ENCODE data around the gene SPATS1.

SPATS1 gene

GRCh38 chr6:44297063-44298038, 45.1 kb upstream of the SPATS1 start:
- WGBS, result 1% methylated on average over 71 of the region's 86 CpGs
- Histone ChIP-seq H2AK5ac (ENCODE audit: low read length, severe bottlenecking) (no peak overlapping the region), H3K27ac (ENCODE audit: low read length, poor library complexity, severe bottlenecking) (no peak overlapping the region), H3K18ac (ENCODE audit: low read depth in 1 of 2, low read length in 2 of 2) (peak overlapping the region in 1 of 2 experiments; percentile 35), H2BK12ac (ENCODE audit: low read length in 2 of 2) (no peak overlapping the region), H3K14ac (ENCODE audit: low read length in 2 of 2) (peak overlapping the region in 1 of 2 experiments; percentile 31), H2BK5ac (ENCODE audit: low read depth, low read length, poor library complexity, severe bottlenecking) (no peak overlapping the region), H3K27me3 (ENCODE audit: control insufficient read depth in 1 of 2, insufficient read depth in 1 of 2, low read length in 2 of 2) (peaks cover 50 to 66% of the 10 kb centered on the region in 2 experiments), H2AFZ (ENCODE audit: low read depth, low read length) (no peak overlapping the region), H4K8ac (ENCODE audit: low read length) (no peak overlapping the region), H2BK120ac (ENCODE audit: low read depth, low read length) (no peak overlapping the region), H3K36me3 (ENCODE audit: control insufficient read depth in 1 of 2, insufficient read depth in 2 of 2, low read depth in 1 of 2, low read length in 2 of 2) (peaks cover 22 to 23% of the 10 kb centered on the region in 2 experiments), H3K9me3 (ENCODE audit: control insufficient read depth, low read length) (no peaks in the 10 kb centered on the region), H3K23ac (ENCODE audit: low read length in 2 of 2) (peak overlapping the region in 1 of 2 experiments; percentile 86), H3K4ac (ENCODE audit: low read depth in 1 of 2, low read length in 2 of 2) (no peak overlapping the region), H3K79me1 (replicated peaks; ENCODE audit: low read length, poor library complexity, severe bottlenecking) (no peaks in the 10 kb centered on the region), H3K4me2 (ENCODE audit: low read length, poor library complexity, severe bottlenecking) (peak overlapping the region; percentile 73), H3K4me1 (ENCODE audit: control insufficient read depth, insufficient read depth, low read depth, low read length) (peaks cover 12% of the 10 kb centered on the region), H3K4me3 (ENCODE audit: insufficient read depth in 1 of 2, low read depth in 1 of 2, low read length in 2 of 2) (peak overlapping the region; percentile 39 to 71), H4K91ac (ENCODE audit: low read length) (no peak overlapping the region), H3K9ac (ENCODE audit: low read length) (peak overlapping the region; percentile 57), H2BK15ac (ENCODE audit: low read depth, poor library complexity, severe bottlenecking) (no peak overlapping the region)
- DNase-seq, result peak; percentile 38

GRCh38 chr6:44298055-44298803, 44.2 kb upstream of the SPATS1 start:
- Histone ChIP-seq H3K14ac (ENCODE audit: low read length in 2 of 2) (no peak overlapping the region), H3K9me3 (ENCODE audit: control insufficient read depth, low read length) (no peaks in the 10 kb centered on the region), H2BK15ac (ENCODE audit: low read depth, poor library complexity, severe bottlenecking) (no peak overlapping the region), H3K18ac (ENCODE audit: low read depth in 1 of 2, low read length in 2 of 2) (no peak overlapping the region), H3K4ac (ENCODE audit: low read depth in 1 of 2, low read length in 2 of 2) (no peak overlapping the region), H3K27ac (ENCODE audit: low read length, poor library complexity, severe bottlenecking) (no peak overlapping the region), H2BK12ac (ENCODE audit: low read length in 2 of 2) (no peak overlapping the region), H4K91ac (ENCODE audit: low read length) (no peak overlapping the region), H2AK5ac (ENCODE audit: low read length, severe bottlenecking) (no peak overlapping the region), H3K27me3 (ENCODE audit: control insufficient read depth in 1 of 2, insufficient read depth in 1 of 2, low read length in 2 of 2) (peaks cover 45 to 58% of the 10 kb centered on the region in 2 experiments), H3K4me2 (ENCODE audit: low read length, poor library complexity, severe bottlenecking) (peak overlapping the region; percentile 73), H4K8ac (ENCODE audit: low read length) (no peak overlapping the region), H3K9ac (ENCODE audit: low read length) (no peak overlapping the region), H2BK120ac (ENCODE audit: low read depth, low read length) (no peak overlapping the region), H2AFZ (ENCODE audit: low read depth, low read length) (no peak overlapping the region), H3K23ac (ENCODE audit: low read length in 2 of 2) (no peak overlapping the region), H3K4me3 (ENCODE audit: insufficient read depth in 1 of 2, low read depth in 1 of 2, low read length in 2 of 2) (peak overlapping the region in 1 of 2 experiments; percentile 71), H3K79me1 (replicated peaks; ENCODE audit: low read length, poor library complexity, severe bottlenecking) (no peaks in the 10 kb centered on the region), H3K4me1 (ENCODE audit: control insufficient read depth, insufficient read depth, low read depth, low read length) (peaks cover 12% of the 10 kb centered on the region), H2BK5ac (ENCODE audit: low read depth, low read length, poor library complexity, severe bottlenecking) (no peak overlapping the region), H3K36me3 (ENCODE audit: control insufficient read depth in 1 of 2, insufficient read depth in 2 of 2, low read depth in 1 of 2, low read length in 2 of 2) (peaks cover 30 to 32% of the 10 kb centered on the region in 2 experiments)
- 50% methylated on average over 17 of the region's 20 CpGs for WGBS
- no peak for DNase-seq

- Histone ChIP-seq H2BK5ac (ENCODE audit: low read depth, low read length, poor library complexity, severe bottlenecking) (no peak overlapping the region), H2BK12ac (ENCODE audit: low read length in 2 of 2) (no peak overlapping the region), H2BK120ac (ENCODE audit: low read depth, low read length) (no peak overlapping the region), H3K4ac (ENCODE audit: low read depth in 1 of 2, low read length in 2 of 2) (no peak overlapping the region), H3K79me1 (replicated peaks; ENCODE audit: low read length, poor library complexity, severe bottlenecking) (no peaks in the 10 kb centered on the region), H4K91ac (ENCODE audit: low read length) (no peak overlapping the region), H3K4me2 (ENCODE audit: low read length, poor library complexity, severe bottlenecking) (no peak overlapping the region), H3K23ac (ENCODE audit: low read length in 2 of 2) (no peak overlapping the region), H3K9me3 (ENCODE audit: control insufficient read depth, low read length) (no peaks in the 10 kb centered on the region), H3K4me3 (ENCODE audit: insufficient read depth in 1 of 2, low read depth in 1 of 2, low read length in 2 of 2) (no peak overlapping the region), H2BK15ac (ENCODE audit: low read depth, poor library complexity, severe bottlenecking) (no peak overlapping the region), H2AFZ (ENCODE audit: low read depth, low read length) (no peak overlapping the region), H3K4me1 (ENCODE audit: control insufficient read depth, insufficient read depth, low read depth, low read length) (peaks cover 12% of the 10 kb centered on the region), H3K18ac (ENCODE audit: low read depth in 1 of 2, low read length in 2 of 2) (no peak overlapping the region), H3K27ac (ENCODE audit: low read length, poor library complexity, severe bottlenecking) (no peak overlapping the region), H3K9ac (ENCODE audit: low read length) (no peak overlapping the region), H3K14ac (ENCODE audit: low read length in 2 of 2) (no peak overlapping the region), H2AK5ac (ENCODE audit: low read length, severe bottlenecking) (no peak overlapping the region), H3K27me3 (ENCODE audit: control insufficient read depth in 1 of 2, insufficient read depth in 1 of 2, low read length in 2 of 2) (peaks cover 45 to 52% of the 10 kb centered on the region in 2 experiments), H4K8ac (ENCODE audit: low read length) (no peak overlapping the region), H3K36me3 (ENCODE audit: control insufficient read depth in 1 of 2, insufficient read depth in 2 of 2, low read depth in 1 of 2, low read length in 2 of 2) (peaks cover 37 to 38% of the 10 kb centered on the region in 2 experiments)
- WGBS, result 77% methylated on average over 3 of the region's 3 CpGs
- DNase-seq, result no peak
These were observed 43.6 kb upstream of the SPATS1 start for GRCh38 chr6:44298864-44299263.

Data from mesenchymal stem cell (in vitro differentiated cells and primary cell).